Activated naive CD8-positive, alpha-beta T cell treated with anti-CD3 and anti-CD28 coated beads, Interleukin-2, amount 50 U/mL, for 16 hours (primary cell): ENCODE measurements around the gene CHCHD10.

ENCODE experiments used
- DNase-seq: peaks from one replicate; pipeline ENCODE4 v3.0.0-alpha.2; 2020; ENCODE audit warnings: low read depth, low spot score

Gene CHCHD10

DNA sequence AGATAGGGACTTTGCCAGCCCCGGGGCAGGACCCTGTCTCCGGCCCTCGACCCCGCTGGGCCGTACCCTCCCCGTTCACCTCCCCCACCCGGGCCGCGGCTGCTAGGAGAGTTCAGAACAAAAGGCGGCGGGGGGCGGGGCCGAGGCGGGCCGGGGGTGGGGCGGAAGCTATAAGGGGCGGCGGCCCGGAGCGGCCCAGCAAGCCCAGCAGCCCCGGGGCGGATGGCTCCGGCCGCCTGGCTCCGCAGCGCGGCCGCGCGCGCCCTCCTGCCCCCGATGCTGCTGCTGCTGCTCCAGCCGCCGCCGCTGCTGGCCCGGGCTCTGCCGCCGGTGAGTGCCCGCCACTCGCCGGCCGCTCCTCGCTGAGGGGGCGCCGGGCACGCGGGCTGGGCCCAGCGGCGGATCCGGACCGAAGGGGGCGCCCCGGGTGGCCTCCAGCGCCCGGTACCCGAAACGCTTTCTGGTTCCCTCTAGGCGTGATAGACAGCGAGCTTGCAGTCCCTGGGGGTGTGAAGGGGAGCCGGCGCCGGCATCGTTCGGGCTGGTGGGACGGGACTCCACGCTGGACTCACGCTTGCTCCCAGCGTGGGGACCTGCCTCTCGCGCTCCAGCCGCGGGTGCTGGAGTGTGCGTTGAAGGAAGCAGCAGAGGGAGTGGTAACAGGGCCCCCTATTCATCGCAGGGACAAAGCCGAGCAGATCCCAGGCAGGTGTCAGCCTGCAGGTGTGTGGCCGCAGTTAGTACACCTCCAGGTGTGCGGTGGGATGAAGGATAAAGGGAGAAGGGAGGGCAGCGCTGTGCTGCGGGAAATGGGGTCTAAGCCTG, 5.1 kb upstream of the CHCHD10 start, which contains the start of gene MMP11:
Gene MMP11 (plus strand): TSS at position 201 of the 825 bp plus-strand sequence. CDS start 22 bp downstream, at position 223.
- no peak for DNase-seq

DNA sequence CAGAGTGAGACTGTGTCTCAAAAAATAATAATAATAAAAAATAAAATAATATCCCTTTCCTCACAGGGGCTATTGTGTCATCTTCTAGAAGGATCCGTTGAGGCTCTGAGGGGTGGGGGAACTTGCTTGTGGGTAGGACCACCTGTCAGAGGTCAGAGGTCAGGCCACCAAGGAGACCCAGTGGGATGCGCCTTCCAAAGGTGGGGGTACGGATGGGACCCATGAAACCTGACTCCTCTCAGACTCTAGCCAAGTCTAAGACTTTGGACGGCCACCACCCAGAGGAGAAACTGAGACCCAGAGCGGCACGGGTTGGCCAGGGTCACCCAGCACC, 4.5 kb upstream of the CHCHD10 start:
- no peak for DNase-seq

DNA sequence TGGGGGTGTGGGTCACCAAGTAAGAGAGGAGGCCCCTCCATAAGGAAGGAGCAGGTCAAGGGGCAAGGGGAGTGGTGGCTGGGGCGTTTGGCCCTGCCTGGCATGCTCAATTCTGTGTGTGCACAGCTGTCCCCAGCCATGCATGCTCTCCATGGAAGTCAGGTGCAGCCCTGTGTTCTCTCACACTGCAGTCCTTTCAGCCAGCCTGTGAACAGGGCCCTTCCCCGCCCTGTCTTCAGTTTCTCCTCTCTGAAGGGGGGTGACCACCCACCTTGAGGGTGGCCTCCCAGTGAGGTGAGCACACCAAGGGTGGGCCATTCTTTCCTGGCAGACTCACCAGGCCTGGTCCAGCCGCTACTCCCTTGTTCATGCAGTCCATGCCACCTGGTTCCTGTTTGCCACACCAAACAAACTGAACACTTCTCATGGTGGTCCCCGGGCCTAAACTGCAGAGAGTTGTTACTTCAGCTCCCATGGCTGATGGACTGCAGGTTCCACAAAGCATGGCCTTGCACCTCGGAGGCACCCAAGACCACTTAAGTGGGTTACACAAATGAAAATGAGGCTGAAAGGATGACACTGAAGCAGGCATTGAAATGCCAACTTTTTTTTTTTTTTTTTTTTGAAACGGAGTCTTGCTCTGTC, 1.7 kb upstream of the CHCHD10 start:
- DNase-seq = no peak

DNA sequence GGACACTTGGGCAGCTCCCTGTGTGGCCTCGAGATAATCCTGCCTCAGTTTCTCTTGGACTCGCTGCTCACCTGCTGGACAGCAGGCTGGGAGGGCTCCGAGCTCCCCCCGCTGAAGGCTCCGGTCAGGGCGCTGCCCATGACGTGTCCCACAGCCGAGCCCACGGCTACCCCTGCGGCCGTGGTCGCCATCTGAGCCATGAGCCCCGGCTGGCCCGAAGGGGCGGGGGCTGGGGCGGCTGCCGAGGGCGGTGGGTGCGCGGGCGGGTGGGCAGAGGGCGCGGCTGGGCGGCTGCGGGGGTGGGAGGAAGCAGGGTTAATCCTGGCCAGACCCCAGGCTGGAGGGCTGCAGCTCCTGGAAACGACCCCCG, 484 bp downstream of the CHCHD10 start:
- DNase-seq = no peak

DNA sequence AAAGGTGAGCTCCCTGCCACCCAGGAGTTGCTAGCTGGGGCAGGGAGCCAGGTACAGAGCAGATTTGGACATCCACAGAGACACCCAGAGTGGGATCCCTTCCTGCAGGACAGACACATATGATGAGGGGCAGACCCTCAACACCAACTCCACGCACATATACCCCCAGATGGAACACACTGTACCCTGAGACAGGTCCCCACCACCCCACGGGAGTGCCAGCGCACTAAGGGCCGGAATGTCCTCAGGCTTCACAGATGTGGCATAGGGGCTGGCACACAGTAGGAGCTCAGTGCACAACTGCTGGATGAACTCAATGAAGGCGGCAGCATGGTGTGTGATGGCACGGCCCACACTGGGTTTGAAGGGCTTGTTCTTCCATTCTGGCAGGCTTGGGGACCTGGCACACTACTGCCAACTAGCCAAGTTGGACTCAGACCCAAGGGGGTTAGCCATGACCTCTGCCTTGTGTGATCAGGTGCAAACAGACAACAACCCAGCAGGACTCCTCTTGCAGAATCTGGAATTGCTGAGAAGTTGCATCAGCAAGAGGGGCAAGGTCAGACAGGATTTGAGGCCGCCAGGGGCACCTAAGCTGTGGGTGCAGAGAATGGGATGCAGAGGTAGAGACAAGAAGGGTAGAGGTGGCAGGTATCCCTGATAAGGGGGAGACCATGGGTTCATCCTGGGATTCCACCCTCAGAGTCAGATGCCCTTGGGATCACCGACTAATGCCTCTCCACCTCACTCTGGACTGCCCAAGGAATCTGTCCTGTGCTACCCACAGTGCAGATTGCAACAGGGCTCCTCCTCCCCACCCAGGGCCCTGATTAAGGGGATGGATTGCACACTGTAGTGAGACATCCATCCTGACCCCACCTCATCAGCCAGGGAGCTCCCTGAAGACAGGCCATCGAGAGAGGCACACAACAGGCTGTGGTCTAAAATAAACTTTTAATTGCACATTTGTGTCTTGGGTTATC, 2.6 kb downstream of the CHCHD10 start:
- no peak for DNase-seq

DNA sequence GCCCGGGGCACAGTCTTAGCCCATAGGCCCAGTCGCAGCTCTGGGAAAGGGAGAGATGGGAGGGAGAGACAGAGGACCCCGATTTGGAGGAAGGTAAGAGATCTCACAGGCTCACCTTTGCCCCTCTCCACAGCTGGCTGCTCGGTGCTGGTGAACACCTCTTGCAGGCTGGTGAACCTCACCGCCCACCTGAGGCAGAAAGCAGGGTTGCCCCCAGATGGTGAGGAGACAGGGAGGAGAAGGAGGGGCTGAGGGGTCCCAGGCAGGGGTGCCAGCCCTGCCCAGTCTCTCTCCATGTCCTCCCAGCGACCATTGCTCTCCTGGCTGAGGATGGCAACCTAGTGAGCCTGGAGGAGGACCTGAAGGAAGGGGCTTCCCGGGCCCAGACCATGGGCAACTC, 3.8 kb downstream of the CHCHD10 start:
- DNase-seq = no peak

DNA sequence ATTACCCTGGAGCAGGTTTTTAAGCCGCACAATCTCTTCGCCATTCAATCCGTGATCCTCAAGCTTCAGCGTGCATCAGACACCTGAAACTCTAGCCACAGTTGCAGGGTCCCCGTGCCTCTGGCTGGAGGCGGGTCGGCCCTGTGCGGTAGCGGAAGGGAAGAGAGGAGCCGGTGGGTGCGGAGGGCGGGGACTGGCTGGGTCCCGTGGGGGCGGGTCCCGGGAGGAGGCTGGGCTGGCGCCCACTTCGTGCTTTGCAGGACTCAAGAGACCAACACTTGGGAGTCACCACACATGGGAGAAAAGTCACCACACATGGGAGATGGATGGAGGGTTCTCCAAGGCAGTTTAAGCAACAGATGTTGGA, 4.2 kb downstream of the CHCHD10 start:
- DNase-seq = no peak

DNA sequence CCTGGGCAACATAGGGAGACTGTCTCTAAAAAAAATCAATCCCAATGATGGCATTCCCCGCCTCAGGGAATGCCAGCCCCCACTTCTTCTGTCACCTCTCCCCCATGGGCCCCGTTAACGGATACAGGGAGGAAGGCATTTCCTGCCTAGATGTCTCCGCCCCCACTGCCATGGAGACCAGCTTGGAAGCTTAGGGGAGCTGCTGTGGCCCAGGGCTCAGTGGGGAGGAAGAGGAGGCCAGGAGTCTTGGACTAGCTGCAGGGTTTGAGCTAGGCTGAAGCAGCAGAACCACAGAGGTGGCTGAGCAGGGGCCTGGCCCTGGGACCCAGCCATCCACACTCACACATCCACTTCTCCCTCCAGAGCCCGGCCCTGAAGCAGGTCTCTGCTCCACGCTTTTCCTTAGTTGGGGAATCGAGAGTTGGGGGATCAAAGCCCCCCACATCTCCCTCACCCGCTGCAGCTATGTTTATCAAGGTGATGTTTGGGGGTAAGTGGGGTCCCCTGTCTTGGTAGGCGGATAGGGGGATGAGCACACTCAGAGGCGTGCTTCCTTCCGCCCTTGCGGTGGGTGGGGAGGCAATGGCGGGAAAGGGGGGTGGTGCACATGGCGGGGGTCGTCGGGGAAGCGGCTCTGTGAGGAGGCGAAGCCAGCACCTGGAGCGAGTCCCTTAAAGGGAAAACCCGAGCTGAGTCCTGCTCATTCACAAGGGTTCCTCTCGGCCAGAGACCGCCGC, 4.8 kb downstream of the CHCHD10 start, which contains the start of gene C22orf15:
Gene C22orf15 (plus strand): TSS at position 149 of the 737 bp plus-strand sequence. CDS start 317 bp downstream, at position 466.
- DNase-seq = no peak

DNA sequence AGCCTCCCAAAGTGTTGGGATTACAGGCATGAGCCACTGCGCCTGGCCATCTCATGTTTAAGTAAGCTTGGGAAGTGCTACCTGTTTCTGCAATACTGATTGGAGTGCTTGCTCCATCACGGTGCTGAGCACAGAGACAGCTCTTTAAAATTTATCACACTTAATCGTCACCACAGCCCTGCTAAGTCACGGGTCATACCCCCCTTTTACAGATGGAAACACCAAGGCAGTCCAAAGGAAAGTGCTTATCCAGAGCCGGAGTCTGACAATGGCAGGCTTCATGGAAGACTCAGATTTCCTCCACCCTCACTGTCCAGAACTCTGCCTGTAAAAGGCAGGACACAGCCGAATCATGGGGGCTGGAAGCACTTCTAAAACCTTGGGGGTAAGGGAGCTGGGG, 7.7 kb downstream of the CHCHD10 start:
- DNase-seq = no peak

DNA sequence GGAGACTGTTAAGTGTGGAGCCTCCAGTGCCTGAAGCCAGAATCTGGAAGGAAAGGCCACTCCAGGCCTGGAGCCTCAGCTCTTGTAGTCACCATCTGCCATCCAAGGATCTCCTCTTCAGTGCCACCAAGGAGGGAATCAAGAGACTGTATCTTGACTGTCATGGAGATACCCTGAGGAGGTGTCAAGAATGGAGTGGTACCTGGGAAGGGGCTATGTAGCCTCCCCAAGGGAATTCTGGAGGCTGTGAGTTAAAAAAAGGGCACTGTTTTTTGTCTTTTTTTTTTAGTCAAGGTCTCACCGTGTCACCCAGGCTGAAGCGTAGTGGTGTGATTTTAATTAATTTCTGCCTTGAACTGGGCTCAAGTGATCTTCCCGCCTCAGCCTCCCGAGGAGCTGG, 8.2 kb downstream of the CHCHD10 start:
- no peak for DNase-seq

DNA sequence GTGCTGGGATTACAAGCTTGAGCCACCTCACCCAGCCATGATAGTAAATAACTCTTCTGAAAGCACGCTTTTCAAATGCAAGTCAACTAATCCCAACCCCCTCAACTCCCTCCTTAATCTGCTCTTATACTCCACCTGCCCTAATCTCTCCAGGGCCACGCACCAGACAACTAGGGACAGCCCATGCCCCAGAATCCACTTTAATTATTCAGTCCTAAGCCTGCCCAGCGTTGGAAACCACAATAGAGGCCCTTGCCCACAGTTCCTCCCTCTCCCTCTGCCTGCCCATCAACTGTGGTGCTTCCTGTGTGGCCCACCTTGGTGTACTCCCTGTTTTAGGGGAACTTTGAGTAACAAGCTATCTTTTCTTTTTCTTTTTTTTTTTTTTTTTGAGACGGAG, 10.9 kb downstream of the CHCHD10 start:
- DNase-seq = no peak

DNA sequence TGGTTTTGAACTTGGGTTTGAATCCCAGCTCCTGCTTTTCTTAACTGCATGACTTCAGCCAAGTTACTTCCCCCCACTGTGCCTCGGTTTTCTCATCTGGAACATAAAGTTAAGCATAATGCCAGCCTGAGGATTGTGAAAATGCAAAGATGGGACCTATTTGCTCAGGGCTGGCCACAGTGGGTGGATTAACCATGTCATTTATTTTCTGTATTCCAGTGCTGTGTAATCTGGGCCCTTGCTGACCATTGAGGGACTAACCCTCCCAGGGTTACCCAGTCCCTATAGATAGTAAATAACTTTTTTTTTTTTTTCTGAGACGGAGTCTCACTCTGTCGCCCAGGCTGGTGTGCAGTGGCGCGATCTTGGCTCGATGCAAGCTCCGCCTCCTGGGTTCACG, 12.1 kb downstream of the CHCHD10 start:
- no peak for DNase-seq

DNA sequence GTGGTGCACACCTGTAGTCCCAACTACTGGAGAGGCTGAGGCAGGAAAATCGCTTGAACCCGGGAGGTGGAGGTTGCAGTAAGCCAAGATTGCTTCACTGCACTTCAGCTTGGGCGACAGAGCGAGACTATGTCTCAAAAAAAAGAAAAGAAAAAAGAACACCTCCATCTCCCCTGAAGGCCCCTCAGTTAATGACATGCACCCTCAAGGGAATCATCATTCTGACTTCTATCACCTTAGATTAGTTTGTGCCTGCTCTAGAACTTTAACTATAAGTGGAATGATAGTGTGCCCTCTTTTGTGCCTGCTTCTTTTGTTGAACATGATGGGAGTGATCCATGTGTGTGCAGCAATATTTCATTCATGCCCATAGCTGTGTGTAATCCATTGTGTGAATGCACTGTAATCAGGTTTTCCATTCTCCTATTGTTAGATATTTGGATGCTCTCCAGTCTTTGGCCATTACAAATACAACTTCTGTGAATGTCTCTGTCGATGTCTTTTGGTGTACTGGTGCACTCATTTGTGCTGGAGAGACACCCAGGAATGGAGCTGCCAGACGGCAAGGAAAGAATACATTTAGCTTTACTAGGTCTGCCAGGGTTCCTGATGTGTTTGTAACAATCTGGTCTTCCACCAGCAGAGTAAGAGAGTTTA, 12.7 kb downstream of the CHCHD10 start:
- no peak for DNase-seq

DNA sequence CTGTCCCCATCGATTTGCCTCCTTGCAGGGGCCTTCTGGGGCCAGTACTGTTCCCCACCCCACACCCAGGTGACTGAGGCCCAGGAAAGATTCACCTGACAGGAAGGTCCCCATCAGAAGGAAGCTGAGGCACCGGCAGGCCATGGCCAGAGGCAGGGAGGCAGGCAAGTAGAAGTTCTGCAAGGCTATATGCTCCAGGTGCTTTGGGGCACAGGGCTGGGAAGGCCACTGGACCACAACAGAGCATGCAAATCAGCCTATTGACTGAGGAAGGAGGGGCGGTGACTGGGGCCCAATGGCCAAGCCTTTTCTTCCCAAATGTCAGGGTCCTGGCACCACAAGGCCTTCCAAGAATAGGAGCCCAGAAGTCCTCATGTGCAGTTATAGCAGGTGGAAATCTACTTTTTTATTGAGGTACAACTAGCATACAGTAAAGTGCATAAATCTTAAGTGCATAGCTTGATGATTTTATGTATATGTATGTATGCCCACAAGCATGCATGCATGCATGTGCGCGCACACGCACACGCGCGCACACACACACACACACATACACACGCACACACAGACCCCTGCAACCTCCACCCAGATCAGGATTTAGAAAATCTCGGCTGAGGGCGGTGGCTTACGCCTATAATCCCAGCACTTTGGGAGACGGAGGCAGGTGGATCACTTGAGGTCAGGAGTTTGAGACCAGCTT, 13.4 kb downstream of the CHCHD10 start, which contains the start of gene VPREB3:
Gene VPREB3 (minus strand): TSS at position 206 of the 700 bp plus-strand sequence. CDS start 62 bp downstream, at position 144.
- no peak for DNase-seq

DNA sequence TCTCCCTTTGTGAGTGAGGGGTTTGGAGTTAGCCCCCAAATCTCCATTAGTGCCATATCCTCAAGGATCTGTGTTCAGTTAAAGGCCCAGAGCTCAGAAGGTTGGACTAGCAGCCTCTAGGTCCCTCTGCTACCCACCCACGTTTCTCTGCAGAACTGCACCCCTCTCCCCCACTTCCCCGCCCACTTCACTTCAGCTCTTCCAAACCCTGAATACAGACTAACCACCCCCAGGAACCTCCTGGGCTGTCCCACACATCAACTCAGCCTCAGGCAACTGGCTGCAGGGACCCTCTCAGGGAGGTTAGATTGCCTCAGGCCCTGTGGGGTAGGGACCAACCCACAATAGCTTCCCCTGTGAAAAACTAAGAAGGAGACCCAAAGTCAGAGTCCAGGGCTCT, 14.4 kb downstream of the CHCHD10 start:
- no peak for DNase-seq

DNA sequence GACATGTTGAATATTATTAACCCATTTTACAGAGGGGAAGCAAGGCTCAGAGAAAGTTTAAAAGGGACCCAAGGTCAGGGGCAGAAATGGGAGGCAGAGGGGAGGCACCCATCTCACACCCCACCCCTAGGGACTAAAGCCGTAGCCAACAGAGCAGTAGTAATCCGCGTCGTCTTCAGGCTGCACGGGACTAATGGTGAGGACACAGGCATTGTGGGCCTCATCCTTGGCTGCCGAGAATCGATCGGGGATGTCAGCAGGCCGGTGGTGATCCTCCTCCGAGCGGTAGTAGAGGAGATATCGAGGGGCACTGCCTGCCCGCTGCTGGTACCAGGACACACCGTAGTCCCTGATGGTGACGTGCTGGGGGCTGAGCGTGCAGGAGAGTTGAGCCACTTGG, 15.0 kb downstream of the CHCHD10 start:
- no peak for DNase-seq

DNA sequence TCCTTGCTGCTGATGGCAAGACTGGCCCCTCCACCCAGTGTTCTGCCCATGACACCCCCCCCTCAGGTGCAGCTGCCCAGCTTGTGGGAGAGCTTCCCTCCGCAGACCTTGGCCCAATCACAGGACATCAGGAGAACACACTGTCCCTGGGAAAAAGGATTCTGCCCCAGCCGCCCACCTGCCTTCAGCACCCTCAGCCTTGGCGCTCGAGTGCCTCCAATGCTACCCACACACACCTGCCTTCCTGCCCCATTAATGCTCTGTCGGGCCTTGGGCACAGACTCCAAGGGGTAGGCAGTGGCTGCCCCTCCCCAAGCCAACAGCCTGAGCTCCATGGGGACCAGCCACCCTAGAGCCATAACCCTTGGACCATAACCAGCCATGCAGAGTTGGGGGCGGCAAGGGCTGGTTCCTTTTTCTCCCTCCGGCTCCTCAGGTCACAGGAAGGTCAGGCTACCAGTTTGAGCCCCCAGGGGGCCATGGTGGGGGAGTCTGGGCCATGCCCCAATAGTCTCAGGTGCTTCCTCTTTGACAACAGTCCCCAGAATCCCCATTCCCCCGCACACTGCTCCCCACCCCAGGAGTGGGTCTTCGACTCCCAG, 15.6 kb downstream of the CHCHD10 start:
- no peak for DNase-seq

DNA sequence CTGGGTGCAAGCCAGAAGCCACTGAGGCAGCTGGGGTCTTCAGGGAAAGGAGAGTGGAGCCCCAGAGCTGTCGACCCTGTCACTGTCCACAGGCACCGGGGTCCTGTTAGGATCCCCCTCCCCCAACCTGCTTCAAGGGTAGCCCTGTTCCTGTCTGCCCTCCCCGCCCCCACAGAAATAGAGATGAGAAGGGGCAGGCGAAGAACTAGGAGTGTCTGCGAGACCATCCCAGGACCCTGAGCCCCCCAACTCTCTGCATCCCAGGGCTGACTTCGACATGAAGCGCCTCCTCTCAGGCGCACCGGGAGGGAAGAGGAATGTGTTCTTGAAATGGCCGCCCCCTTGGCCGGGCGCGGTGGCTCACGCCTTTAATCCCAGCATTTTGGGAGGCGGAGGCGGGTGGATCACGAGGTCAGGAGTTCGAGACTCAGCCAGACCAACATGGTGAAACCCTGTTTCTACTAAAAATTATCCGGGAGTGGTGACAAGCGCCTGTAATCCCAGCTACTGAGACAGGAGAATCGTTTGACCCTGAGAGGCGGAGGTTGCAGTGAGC, 16.3 kb downstream of the CHCHD10 start:
- no peak for DNase-seq

DNA sequence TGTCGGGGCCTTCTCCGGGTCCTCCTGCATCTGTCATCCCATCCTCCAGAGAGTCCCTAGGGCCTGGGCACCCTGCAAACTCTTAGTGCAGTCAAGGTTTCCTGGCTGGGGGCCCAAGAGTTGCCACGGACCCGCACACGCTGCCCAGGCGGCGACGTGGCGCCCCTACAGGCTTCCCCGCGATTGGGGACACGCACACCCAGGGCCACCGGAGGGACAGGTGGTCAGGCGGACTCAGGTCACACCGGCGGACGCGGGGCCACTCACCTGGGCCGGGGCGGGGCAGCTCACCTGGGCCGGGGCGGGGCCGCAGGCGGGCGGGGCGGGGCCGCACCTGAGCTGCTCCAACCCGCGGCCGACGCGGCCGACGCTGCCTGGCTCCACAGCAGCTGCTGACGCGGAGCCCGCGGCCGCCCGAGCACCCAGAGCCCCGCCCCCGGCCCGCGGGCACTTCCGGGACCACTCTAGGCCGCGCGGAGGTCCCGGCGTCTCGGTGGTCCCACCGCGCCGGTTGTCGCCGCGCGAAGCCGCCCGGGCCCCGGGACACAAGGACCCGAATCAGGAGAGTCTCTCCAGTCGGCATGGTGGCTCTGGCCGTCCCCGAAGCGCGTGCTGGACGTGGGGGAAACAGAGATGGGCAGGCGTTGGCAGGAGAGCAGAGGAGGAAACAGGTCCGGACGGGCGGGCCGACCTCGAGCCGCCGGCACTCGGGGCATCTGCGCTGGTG, 16.9 kb downstream of the CHCHD10 start, which contains the start of gene ZNF70:
Gene ZNF70 (minus strand): TSS at position 399 of the 727 bp plus-strand sequence. CDS start 5,972 bp downstream, outside the sequence.
- DNase-seq = peak; percentile 75
